OCI-LY1 (cell line): ENCODE results near the gene RAD51B.

Experiments used
- H2AFZ ChIP-seq: fragments of 200-600 bp; sonication (generic), shearing (Covaris generic); 2 replicates; pipeline ENCODE4 v1.6.0; 2014; ENCODE audit warnings: antibody characterized with exemption, mild to moderate bottlenecking, low read length
- H3F3A ChIP-seq: fragments of 200-600 bp; sonication (generic), shearing (Covaris generic); 2 replicates; pipeline ENCODE4 v1.6.0; 2014; ENCODE audit warnings: mild to moderate bottlenecking, antibody characterized with exemption, low read length, moderate library complexity; ENCODE audit not compliant: insufficient read depth
- H3K27ac ChIP-seq: fragments of 200-600 bp; sonication (generic); 2 replicates; pipeline ENCODE4 v1.5.1; 2014; ENCODE audit warnings: low read length, mixed run types, mild to moderate bottlenecking, low read depth; ENCODE audit not compliant: poor library complexity, severe bottlenecking
- H3K27me3 ChIP-seq: fragments of 200-600 bp; sonication (generic); 2 replicates; pipeline ENCODE4 v1.6.0; 2014; ENCODE audit warnings: antibody characterized with exemption, mild to moderate bottlenecking, low read length, moderate library complexity; ENCODE audit not compliant: insufficient read depth
- H3K36me3 ChIP-seq: fragments of 200-600 bp; sonication (generic); 2 replicates; pipeline ENCODE4 v1.6.1; 2014; ENCODE audit warnings: mild to moderate bottlenecking, antibody characterized with exemption, low read length, moderate library complexity, mixed read lengths; ENCODE audit not compliant: insufficient read depth
- H3K4me1 ChIP-seq: fragments of 200-600 bp; sonication (generic); 2 replicates; pipeline ENCODE4 v1.5.1; 2014; ENCODE audit warnings: mild to moderate bottlenecking, low read length, moderate library complexity; ENCODE audit not compliant: insufficient read depth, severe bottlenecking
- H3K4me2 ChIP-seq: fragments of 200-600 bp; sonication (generic), shearing (Covaris generic); 2 replicates; pipeline ENCODE4 v1.6.1; 2014; ENCODE audit warnings: low read length
- H3K4me3 ChIP-seq: fragments of 200-600 bp; sonication (generic); 2 replicates; pipeline ENCODE4 v1.5.1; 2014; ENCODE audit warnings: low read length, low read depth, mild to moderate bottlenecking, mixed read lengths; ENCODE audit not compliant: poor library complexity, severe bottlenecking
- H3K79me2 ChIP-seq: fragments of 200-600 bp; shearing (Covaris generic); 2 replicates; pipeline ENCODE4 v1.6.1; 2016; ENCODE audit warnings: mixed run types, low read length, mixed read lengths; ENCODE audit not compliant: insufficient read depth
- H3K9ac ChIP-seq: fragments of 200-600 bp; sonication (generic), shearing (Covaris generic); 2 replicates; pipeline ENCODE4 v1.6.1; 2014; ENCODE audit warnings: mild to moderate bottlenecking, low read length, mixed read lengths
- H3K9me2 ChIP-seq: fragments of 200-600 bp; sonication (generic), shearing (Covaris generic); 2 replicates; pipeline ENCODE4 v1.6.1; 2014; ENCODE audit warnings: low read depth, mild to moderate bottlenecking, low read length, mixed read lengths
- H3K9me3 ChIP-seq: fragments of 200-600 bp; shearing (Covaris generic); 2 replicates; pipeline ENCODE4 v1.6.1; 2014; ENCODE audit warnings: low read length, mixed read lengths
- H4K20me1 ChIP-seq: fragments of 200-600 bp; sonication (generic), shearing (Covaris generic); 2 replicates; pipeline ENCODE4 v1.6.0; 2016; ENCODE audit warnings: mild to moderate bottlenecking, low read length; ENCODE audit not compliant: insufficient read depth
- EZH2 ChIP-seq: fragments of 200-600 bp; sonication (generic), shearing (Covaris generic); IDR thresholded peaks from 2 replicates; pipeline ENCODE4 v1.8.0; 2017; ENCODE audit warnings: borderline replicate concordance, mixed run types, mild to moderate bottlenecking, antibody characterized with exemption, low read length, moderate library complexity, mixed read lengths
- TF ChIP-seq, protein P1 (sequence below): fragments of 200-600 bp; sonication (generic), shearing (Covaris generic); IDR thresholded peaks from 2 replicates; pipeline ENCODE4 v1.5.1; 2017; ENCODE audit warnings: mild to moderate bottlenecking, antibody characterized with exemption, low read length, moderate library complexity, mixed read lengths

Gene RAD51B

DNA sequence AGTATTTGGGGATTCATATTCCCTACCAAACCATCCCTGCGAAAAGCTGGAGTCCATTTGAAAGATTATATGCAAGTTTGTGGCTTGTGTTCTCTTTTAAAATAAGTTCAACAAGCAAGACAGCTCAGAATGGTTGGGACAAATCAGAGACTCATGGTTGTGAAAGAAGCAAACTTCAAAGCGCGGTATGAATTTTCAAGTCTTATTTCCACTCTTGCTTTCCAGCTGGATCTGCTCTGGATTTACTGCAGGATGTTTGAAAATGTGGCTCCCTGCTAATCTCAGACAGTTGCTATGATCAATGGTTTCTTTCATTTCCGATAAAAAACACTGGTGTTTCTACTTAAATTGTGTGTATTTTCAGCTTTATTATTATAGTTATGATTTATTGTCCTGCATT lies 477.5 kb downstream of the RAD51B start:
- Histone ChIP-seq H3K9ac (no peak overlapping the region), H3K9me3 (peaks cover 4% of the 10 kb centered on the region; the same call in 1 of the 2 replicates), H3K27me3 (no peaks in the 10 kb centered on the region), H2AFZ (no peak overlapping the region), H3K27ac (no peak overlapping the region), H4K20me1 (no peaks in the 10 kb centered on the region), H3K4me3 (no peak overlapping the region), H3K4me1 (peaks cover 52% of the 10 kb centered on the region), H3K9me2 (no peaks in the 10 kb centered on the region), H3K79me2 (no peaks in the 10 kb centered on the region), H3K4me2 (no peak overlapping the region), H3F3A (no peaks in the 10 kb centered on the region), H3K36me3 (peaks cover 11% of the 10 kb centered on the region; the same call in 1 of the 2 replicates)
- TF ChIP-seq, protein P1, sequence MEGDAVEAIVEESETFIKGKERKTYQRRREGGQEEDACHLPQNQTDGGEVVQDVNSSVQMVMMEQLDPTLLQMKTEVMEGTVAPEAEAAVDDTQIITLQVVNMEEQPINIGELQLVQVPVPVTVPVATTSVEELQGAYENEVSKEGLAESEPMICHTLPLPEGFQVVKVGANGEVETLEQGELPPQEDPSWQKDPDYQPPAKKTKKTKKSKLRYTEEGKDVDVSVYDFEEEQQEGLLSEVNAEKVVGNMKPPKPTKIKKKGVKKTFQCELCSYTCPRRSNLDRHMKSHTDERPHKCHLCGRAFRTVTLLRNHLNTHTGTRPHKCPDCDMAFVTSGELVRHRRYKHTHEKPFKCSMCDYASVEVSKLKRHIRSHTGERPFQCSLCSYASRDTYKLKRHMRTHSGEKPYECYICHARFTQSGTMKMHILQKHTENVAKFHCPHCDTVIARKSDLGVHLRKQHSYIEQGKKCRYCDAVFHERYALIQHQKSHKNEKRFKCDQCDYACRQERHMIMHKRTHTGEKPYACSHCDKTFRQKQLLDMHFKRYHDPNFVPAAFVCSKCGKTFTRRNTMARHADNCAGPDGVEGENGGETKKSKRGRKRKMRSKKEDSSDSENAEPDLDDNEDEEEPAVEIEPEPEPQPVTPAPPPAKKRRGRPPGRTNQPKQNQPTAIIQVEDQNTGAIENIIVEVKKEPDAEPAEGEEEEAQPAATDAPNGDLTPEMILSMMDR, result no peak
- no peak for TF ChIP-seq EZH2

DNA sequence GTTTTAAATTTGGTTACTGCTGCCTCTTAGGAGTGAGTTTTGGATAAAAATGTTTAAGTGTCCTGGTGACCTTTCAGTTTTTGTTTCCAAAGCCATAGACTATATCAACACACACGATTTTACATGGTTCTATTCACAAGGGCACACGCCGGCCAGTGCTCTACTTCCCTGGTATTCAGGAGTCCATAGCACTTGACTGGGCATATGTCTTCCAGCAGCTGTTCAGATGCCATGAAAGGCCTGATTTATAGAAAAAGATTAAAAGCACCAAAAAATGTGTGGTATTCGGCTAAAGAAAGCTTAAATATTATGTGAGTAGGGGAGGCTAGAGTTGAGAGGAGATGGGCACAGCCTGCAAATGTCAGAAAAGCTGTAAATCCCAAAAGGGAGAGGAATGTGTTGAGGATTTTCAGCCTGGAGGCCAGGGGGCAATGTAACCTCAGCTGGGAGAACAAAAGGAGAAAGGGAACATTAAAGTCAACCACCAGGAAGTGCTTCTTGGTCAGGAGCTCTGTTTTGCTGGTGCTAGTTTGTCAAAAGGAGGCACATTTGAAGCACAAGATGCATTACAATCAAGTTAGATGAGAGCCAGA lies 478.4 kb downstream of the RAD51B start:
- Histone ChIP-seq H4K20me1 (no peaks in the 10 kb centered on the region), H3K9me3 (peaks cover 7% of the 10 kb centered on the region; the same call in 1 of the 2 replicates), H2AFZ (no peak overlapping the region), H3K36me3 (peaks cover 12% of the 10 kb centered on the region; the same call in 1 of the 2 replicates), H3K9ac (no peak overlapping the region), H3K27ac (peak overlapping the region; percentile 42), H3K9me2 (no peaks in the 10 kb centered on the region), H3K4me3 (no peak overlapping the region), H3K27me3 (no peaks in the 10 kb centered on the region), H3F3A (no peaks in the 10 kb centered on the region), H3K4me1 (peaks cover 43% of the 10 kb centered on the region), H3K79me2 (no peaks in the 10 kb centered on the region), H3K4me2 (no peak overlapping the region)
- TF ChIP-seq EZH2, result no peak
- TF ChIP-seq, protein P1, result no peak

DNA sequence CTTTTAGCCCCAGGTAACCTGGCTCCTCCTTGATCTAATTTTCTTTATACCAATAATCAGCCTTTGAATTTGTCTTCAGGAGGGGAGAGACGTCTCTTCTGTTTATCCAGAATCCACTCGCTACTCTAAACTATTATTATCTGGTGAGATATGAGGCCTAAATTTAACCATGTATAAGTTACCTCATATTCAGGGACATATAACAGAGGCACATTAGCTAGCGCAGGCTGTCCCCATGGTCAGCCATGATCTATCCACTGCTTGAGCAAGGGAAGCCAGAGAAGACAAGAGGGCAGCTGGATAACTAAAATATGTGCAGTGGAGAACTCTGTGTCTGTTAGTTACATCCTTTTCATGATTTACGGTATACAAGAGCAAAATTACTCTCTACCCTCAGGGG lies 481.0 kb downstream of the RAD51B start:
- Histone ChIP-seq H3K4me2 (no peak overlapping the region), H3K36me3 (peaks cover 12% of the 10 kb centered on the region; the same call in 1 of the 2 replicates), H3K9me2 (no peaks in the 10 kb centered on the region), H3K4me1 (peaks cover 29% of the 10 kb centered on the region), H3F3A (no peaks in the 10 kb centered on the region), H3K9me3 (peaks cover 7% of the 10 kb centered on the region; the same call in 1 of the 2 replicates), H3K79me2 (no peaks in the 10 kb centered on the region), H3K4me3 (no peak overlapping the region), H3K9ac (no peak overlapping the region), H3K27me3 (no peaks in the 10 kb centered on the region), H2AFZ (no peak overlapping the region), H3K27ac (no peak overlapping the region), H4K20me1 (no peaks in the 10 kb centered on the region)
- TF ChIP-seq, protein P1, result no peak
